T-helper 1 cell treated with Interleukin-12 subunit alpha and Interleukin-12 subunit beta and Interleukin-4 antibody, amounts not matched to agents 30 ng/mL and 1 ng/mL, for 36 hours (primary cell): ENCODE data around the gene CDH13. TPM values are rescaled to one million over a fixed set of nuclear protein-coding genes. Genes with fewer than 3 reads are reported as not detected.

Source experiments
- intact Hi-C: fragments of 100-400 bp; cut with micrococcal nuclease; formaldehyde crosslinking; loops from one replicate; pipeline ENCODE4 v1.15.1; 2024
- total RNA-seq: library from RNA; stranded (reverse); gene quantifications from 2 replicates; pipeline ENCODE4 v1.2.3, GENCODE V29; 2022

Gene CDH13
- total RNA-seq, 1 donor from 2014 or later = not detected

- intact Hi-C loops = no loop called here
Observed at GRCh38 chr16:83458612-83459011, 831.8 kb downstream of the CDH13 start.

DNA sequence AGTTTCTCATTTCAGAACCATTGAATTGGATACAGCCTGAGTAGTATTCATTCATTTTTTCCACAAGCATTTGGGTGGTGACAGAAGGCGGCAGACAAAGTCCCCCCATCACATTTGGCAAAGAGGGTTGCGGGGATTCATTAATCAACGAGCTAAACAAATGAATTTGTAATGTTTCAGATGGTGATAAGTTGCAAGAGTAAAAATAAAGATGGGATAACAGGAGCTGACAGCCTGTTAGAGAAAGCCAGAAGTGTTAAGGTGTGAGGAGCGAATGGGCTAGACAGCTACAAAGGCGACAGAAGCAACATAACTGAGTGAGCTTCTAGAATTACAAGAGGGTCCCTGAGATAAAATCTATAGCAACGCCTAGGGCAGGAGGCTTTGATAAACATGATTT is 838.2 kb downstream of the CDH13 start:
- intact Hi-C loops = no loop called here

- intact Hi-C loops = no loop called here
Observed at GRCh38 chr16:83470416-83470815, 843.6 kb downstream of the CDH13 start.

DNA sequence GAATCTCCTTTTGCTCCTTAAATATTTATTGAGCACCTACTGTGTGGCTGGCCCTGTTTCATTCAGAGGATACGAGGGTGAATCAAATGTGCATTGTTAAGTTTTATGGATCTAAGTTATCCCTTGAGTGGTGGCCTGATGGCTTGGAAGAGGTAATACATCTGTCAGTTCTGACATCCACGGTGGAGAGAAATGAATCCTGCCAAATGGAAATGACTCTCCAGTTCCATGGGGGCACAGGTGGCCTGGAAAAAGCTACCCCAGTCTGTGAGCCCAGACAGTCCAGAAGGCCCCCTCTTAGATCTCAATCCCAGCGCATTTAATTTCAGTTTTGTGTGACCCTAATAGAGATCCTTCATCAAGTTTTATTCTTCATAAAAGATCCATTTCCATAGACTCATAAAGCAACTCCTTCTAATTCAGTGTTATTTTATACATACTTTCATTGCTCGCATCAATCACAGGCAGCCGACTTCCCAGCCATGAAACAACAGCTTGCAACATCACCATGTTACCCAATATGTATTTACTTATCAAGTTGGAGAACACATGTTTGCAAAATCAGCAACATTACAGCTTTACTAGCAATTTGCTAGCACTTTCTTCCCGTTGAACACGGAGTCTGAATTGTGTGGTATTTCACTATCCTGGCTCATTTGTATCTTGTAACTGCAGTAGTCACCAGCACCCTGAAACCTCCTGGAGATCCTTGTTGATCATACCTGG is 846.2 kb downstream of the CDH13 start:
- intact Hi-C loops = no loop called here

DNA sequence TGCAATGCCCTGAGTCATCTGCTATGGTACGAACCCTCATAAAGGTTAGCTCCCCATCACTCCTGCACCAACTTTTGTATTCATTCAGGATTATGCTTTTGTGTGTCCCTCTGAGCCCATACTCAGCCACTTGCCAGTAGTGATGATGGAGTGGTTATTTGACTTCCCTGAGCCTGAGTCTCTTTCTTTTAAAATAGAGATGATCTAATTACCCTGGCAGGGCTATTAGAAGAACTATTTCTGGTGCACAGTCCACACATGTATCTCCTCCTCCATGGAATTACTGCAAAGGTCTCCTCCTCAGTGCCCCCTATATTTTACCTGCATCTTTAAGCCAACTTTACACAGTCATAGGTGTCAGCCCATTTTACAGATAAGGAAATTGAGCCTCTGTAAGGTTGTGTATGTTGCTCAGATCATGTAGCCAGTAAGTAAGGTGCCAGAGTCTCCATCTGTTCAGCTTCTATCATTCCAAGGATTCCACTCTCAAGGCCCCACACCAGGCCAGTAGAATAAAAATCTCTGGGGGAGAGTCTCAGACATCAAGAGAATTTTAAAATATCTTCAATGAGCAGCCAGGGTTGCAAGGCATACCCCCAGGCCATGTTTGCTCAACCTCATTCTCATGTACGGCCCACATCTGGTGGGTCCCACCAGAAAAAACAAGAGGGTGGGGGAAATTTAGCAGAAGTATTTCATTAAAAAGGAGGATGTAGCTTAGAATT is 847.3 kb downstream of the CDH13 start:
- intact Hi-C loops = no loop called here

DNA sequence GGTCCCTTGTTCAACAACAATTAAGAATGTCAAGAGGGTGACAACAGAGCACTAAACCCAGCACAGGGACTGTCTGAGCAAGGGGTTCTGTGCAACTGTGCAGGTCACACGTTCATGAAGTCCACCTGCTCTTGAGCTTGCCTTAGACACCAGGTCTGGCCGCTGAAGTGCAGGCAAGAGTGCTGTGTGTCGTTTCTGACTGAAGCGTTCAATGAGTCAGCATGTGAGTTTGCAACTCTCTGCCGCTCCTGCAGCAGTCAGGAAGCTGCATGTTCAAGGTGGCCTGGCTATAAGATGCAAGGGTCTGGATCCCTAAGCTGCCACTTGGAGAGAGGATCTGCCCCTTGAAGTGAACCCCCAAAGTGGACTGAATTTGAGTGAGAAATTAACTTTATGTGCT is 848.3 kb downstream of the CDH13 start:
- intact Hi-C loops = no loop called here

- intact Hi-C loops = no loop called here
Observed at GRCh38 chr16:83481589-83481988, 854.8 kb downstream of the CDH13 start.

GRCh38 chr16:83482545-83483162 is 855.9 kb downstream of the CDH13 start:
- intact Hi-C loops = no loop called here

- intact Hi-C loops = no loop called here
Observed at GRCh38 chr16:83490073-83490472, 863.3 kb downstream of the CDH13 start.

- intact Hi-C loops = no loop called here
Observed at GRCh38 chr16:83494459-83494858, 867.7 kb downstream of the CDH13 start.

GRCh38 chr16:83501481-83501880 is 874.7 kb downstream of the CDH13 start:
- intact Hi-C loops = loop anchor here (10.0 kb wide), 1 partner anchor 57 kb away; no protein-coding TSS in a partner anchor

DNA sequence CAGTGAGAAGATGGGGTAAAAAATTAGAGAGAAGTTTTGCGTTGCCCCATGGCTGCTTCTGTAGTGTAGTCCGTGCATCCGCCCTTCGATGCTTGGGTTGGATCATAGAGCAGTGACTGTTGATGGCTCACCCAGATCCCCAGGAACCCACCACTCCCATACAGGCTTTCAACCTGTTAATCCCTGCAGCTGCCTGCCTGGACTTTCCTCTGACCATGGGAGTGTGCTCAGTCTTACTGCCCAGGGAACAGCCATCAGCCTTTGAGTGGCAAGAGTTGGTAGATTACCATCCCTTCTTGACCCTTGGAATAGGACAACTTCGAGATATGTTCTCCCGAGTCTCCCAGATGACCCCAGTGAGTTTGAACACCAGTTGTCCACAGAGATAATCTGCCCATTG is 881.5 kb downstream of the CDH13 start:
- intact Hi-C loops = loop anchor here (10.0 kb wide), 1 partner anchor 63 kb away; no protein-coding TSS in a partner anchor

DNA sequence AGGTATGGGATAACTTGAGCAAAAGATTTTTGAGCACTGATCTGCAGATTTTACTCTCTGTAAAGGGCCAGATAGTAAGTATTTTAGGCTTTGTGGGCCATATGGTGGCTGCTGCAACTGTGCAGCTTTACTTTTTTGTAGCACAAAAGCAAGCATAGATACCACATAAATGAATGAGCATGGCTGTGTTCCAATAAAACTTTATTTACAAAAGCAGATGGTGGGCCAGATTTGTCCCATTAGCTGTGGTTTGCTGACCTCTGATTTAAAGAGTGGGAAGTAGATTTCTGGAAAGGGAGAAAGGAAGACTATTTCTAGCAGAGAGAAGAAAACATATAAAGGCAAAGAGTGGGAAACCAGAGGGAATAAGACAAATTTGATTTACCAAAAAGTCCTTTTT is 882.5 kb downstream of the CDH13 start:
- intact Hi-C loops = loop anchor here (10.0 kb wide), 1 partner anchor 65 kb away; no protein-coding TSS in a partner anchor

GRCh38 chr16:83510906-83511305 is 884.1 kb downstream of the CDH13 start:
- intact Hi-C loops = no loop called here

DNA sequence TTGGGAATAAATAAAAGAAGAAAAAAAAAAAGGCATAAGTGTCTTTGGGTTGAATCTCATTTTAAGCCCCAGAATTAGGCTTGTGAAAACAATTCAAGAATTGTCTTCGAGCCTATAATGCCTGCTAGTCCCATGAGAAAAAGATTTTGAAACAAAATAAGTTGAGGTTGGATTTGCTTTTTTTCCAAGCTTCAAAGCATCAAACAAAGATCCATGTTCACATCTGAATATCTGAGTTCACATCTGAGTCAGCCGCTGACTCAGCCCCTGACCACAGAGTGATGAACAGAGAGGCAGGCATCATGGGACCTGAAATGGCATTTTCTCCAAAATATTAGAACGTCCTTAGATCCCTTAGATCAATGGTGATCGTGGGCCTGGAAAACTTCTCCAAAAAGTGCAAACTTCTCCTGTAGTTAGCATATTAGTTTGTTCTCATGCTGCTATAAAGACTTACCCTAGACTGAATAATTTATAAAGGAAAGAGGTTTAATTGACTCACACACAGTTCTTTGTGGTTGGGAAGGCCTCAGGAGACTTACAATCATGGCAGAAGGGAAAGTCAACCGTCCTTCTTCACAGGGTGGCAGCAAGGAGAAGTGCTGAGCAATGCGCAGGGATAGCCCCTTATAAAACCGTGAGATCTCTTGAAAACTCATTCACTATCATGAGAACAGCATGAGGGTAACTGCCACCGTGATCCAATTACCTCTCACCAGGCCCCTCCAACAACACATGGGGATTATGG is 886.4 kb downstream of the CDH13 start:
- intact Hi-C loops = no loop called here

DNA sequence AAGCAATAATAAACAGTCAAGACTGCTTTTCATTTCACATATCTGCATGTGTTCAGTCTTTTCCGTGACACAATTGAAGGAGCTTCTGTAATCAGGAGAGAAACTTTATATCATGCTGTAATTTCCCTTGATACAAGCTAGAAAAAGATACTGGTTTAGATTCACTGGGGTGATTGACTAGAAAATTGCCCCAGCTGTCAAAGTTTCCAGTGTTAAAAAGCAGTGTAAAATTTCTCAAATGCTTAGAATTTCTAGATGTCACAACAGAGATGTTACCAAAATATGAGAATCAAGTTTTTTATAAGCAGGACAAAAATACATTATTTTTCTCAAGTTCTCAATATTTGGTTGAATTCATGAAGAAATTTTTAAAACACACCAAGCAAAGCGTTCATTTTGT is 888.6 kb downstream of the CDH13 start:
- intact Hi-C loops = no loop called here

DNA sequence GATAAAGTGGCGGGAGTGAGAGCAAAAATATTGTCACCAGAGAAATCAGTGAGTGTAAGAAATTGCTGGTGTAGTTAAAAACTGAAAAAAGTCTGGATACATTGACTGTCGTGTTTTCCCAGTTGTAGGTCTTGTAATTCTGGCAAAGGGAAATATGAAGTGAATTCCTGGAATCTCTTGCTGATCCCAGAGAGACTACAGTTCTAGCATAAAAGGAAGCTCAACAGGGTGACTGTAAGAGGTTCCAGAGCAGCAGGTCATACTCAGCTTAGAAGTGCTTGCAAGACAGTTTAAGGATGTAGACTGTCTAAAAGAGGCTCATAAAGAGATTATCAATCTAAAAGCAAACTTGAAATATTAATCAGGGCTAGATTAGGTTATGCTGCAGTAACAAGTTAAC is 890.2 kb downstream of the CDH13 start:
- intact Hi-C loops = no loop called here

- intact Hi-C loops = no loop called here
Observed at GRCh38 chr16:83517398-83517797, 890.6 kb downstream of the CDH13 start.

GRCh38 chr16:83520596-83520995 is 893.8 kb downstream of the CDH13 start:
- intact Hi-C loops = no loop called here

GRCh38 chr16:83530293-83530692 is 903.5 kb downstream of the CDH13 start:
- intact Hi-C loops = no loop called here

- intact Hi-C loops = no loop called here
Observed at GRCh38 chr16:83532634-83533033, 905.9 kb downstream of the CDH13 start.

GRCh38 chr16:83533193-83533592 is 906.4 kb downstream of the CDH13 start:
- intact Hi-C loops = no loop called here
